H1 (cell line): ENCODE results near the gene ACTG1. TPM values are rescaled to one million over a fixed set of nuclear protein-coding genes. Genes with fewer than 3 reads are reported as not detected.

Experiments
- BCL11A ChIP-seq, 2 experiments: IDR thresholded peaks; one replicate each; pipeline ENCODE4 v1.6.1; 2011; ENCODE audit warnings: low read depth in 2 of 2, low read length in 2 of 2, mild to moderate bottlenecking in 2 of 2
- CHD2 ChIP-seq: IDR thresholded peaks from 2 replicates; pipeline ENCODE4 v1.6.1; 2012; ENCODE audit warnings: low read length, improper control_type of control experiment
- CHD7 ChIP-seq: fragments of 300-600 bp; sonication (generic); IDR thresholded peaks from 2 replicates; pipeline ENCODE4 v1.7.1; 2012; ENCODE audit warnings: low read length, moderate library complexity, mild to moderate bottlenecking, inconsistent platforms; ENCODE audit not compliant: insufficient replicate concordance
- CTBP2 ChIP-seq: IDR thresholded peaks from 2 replicates; pipeline ENCODE4 v1.7.0; 2011; ENCODE audit warnings: borderline replicate concordance, mild to moderate bottlenecking, moderate library complexity, mixed read lengths, low read length; ENCODE audit not compliant: insufficient read depth, insufficient read length
- CTCF ChIP-seq, 3 experiments: IDR thresholded peaks; 1 replicate in 2 of 3; 2 replicates in 1 of 3; pipeline versions ENCODE4 v1.5.1 to v1.6.1; 2011; ENCODE audit warnings: low read length in 3 of 3, mild to moderate bottlenecking in 3 of 3, inconsistent platforms in 2 of 3, low read depth in 1 of 3, moderate library complexity in 1 of 3; ENCODE audit not compliant: insufficient read depth in 1 of 3; ENCODE audit errors: control extremely low read depth in 1 of 3
- E2F6 ChIP-seq: IDR thresholded peaks from 2 replicates; pipeline ENCODE4 v1.6.1; 2012; ENCODE audit warnings: inconsistent platforms
- NANOG ChIP-seq: IDR thresholded peaks from 2 replicates; pipeline ENCODE4 v1.6.1; 2011; ENCODE audit warnings: low read length, low read depth, mild to moderate bottlenecking, inconsistent platforms; ENCODE audit not compliant: insufficient read depth, poor library complexity, severe bottlenecking
- SIRT6 ChIP-seq: IDR thresholded peaks from one replicate; pipeline ENCODE4 v1.7.1; 2012; ENCODE audit warnings: low read length, inconsistent platforms
- polyA plus RNA-seq, 7 experiments: library from polyadenylated mRNA; depleted of rRNA in 3 of 7; stranded (reverse) in 5 of 7; unstranded in 2 of 7; fragments of >200 nt in 5 of 7; fragments of 200-250 nt in 2 of 7; gene quantifications; 1 replicate in 5 of 7; 2 replicates in 1 of 7; 4 replicates in 1 of 7; pipeline versions ENCODE4 v1.2.1 to v1.2.3, GENCODE V29; 2011 to 2013; ENCODE audit warnings: missing spikeins in 2 of 7, mixed read lengths in 2 of 7
- total RNA-seq: library from RNA; stranded (reverse); fragmentation: NEBNext Ultra II Directional; extraction: Animal tissue kit (Norgen Biotek cat#: 25700); gene quantifications from 2 replicates; pipeline ENCODE4 v1.2.1, GENCODE V29; 2021

ACTG1 gene
- total and polyA plus RNA-seq, 2 of the 8 experiments (the other 6 are each of a cell fraction or from before 2014, with no cell fraction given): 3,535 to 5,010 TPM

- TF ChIP-seq CHD7 (no peak), NANOG (no peak), E2F6 (no peak), BCL11A (IDR thresholded peaks at IDR 0.05; ENCODE audit: low read depth in 2 of 2, low read length in 2 of 2) (no peak), CHD2 (no peak), CTCF (IDR thresholded peaks at IDR 0.05; ENCODE audit: control extremely low read depth in 1 of 3, insufficient read depth in 1 of 3, low read depth in 1 of 3, low read length in 3 of 3) (no peak), SIRT6 (no peak), CTBP2 (no peak)
Observed at GRCh38 chr17:81487089-81487486, 25.5 kb downstream of the ACTG1 start (continued).
